Measurements from ENCODE around the gene RUFY3. TPM values are rescaled to one million over a fixed set of nuclear protein-coding genes. Genes with fewer than 3 reads are reported as not detected.

RUFY3 gene
- total and polyA plus RNA-seq, 2 of the 13 experiments (the other 11 are each of a cell fraction or from before 2014, with no cell fraction given) = 17.9 to 25.3 TPM

GRCh38 chr4:70801265-70801809 is 79.6 kb downstream of the RUFY3 start:
- H3K4me2 ChIP-seq (ENCODE audit: low read depth, low read length) = no peak overlapping the region
- DNase-seq (ENCODE audit: low spot score) = no peak
- BruUV-seq (replicated peaks) = no TSS peak
- H3K4me1 ChIP-seq (ENCODE audit: insufficient read depth, low read length) = peaks cover 6% of the 10 kb centered on the region; the same call in 1 of the 2 replicates
- WGBS (ENCODE audit: low lambda C conversion rate) = 83% methylated on average over 1 of the region's 1 CpG
- intact Hi-C loops (cut with micrococcal nuclease; ENCODE audit: unreplicated experiment) = no loop called here
- H3K36me3 ChIP-seq (replicated peaks in 1 of 2; ENCODE audit: control insufficient read depth in 1 of 2, insufficient read depth in 2 of 2, low read length in 2 of 2) = peaks cover 0 to 2% of the 10 kb centered on the region in 2 experiments; a peak in 1 of 5 replicates
- POLR2A ChIA-PET = no interaction called here
- no peaks in the 10 kb centered on the region for H4K20me1 ChIP-seq (ENCODE audit: insufficient read depth, low read length)
- CTCF ChIA-PET (ENCODE audit: low intra/inter-chr PET ratio, low total read pairs) = no interaction called here
- H3K27me3 ChIP-seq (ENCODE audit: control insufficient read depth in 1 of 2, insufficient read depth in 2 of 2, low read length in 2 of 2) = no peaks in the 10 kb centered on the region
- in situ Hi-C loops (cut with HindIII; ENCODE audit: extremely low pct_ligation_motif_present, low pct_unique_long_range_greater_than_20kb) = no loop called here
- H3K79me2 ChIP-seq (ENCODE audit: insufficient read depth, low read length) = no peaks in the 10 kb centered on the region
- no peak; the same call in 1 of the 2 replicates for TF ChIP-seq FOXA3 (CRISPR knock-in tag; IDR thresholded peaks at IDR 0.05)
- TF ChIP-seq KLF12 (CRISPR knock-in tag; IDR thresholded peaks at IDR 0.05; ENCODE audit: borderline replicate concordance) = no peak
- TF ChIP-seq CEBPB (IDR thresholded peaks at IDR 0.05; ENCODE audit: borderline replicate concordance, low read depth, low read length) = no peak
- TF ChIP-seq ATM (IDR thresholded peaks at IDR 0.05; ENCODE audit: borderline replicate concordance) = no peak
- TF ChIP-seq SP4 (CRISPR knock-in tag; IDR thresholded peaks at IDR 0.05) = no peak
- no peak for TF ChIP-seq ZNF205 (CRISPR knock-in tag; IDR thresholded peaks at IDR 0.05)
- no peak for TF ChIP-seq ZNF720 (CRISPR knock-in tag; IDR thresholded peaks at IDR 0.05)
- TF ChIP-seq RARG (CRISPR knock-in tag; IDR thresholded peaks at IDR 0.05; ENCODE audit: low read depth) = no peak
- no peak for TF ChIP-seq ONECUT2 (CRISPR knock-in tag; IDR thresholded peaks at IDR 0.05)
- TF ChIP-seq POLR2G (IDR thresholded peaks at IDR 0.05; ENCODE audit: low read depth, low read length) = no peak
- no peak for TF ChIP-seq HNF4G (IDR thresholded peaks at IDR 0.05; ENCODE audit: borderline replicate concordance, low read depth, low read length)
- TF ChIP-seq HNF4G (CRISPR knock-in tag; IDR thresholded peaks at IDR 0.05; ENCODE audit: borderline replicate concordance, low read depth) = no peak
- TF ChIP-seq ZNF816 (CRISPR knock-in tag; IDR thresholded peaks at IDR 0.05; ENCODE audit: borderline replicate concordance) = no peak
- no peak for TF ChIP-seq ZNF563 (CRISPR knock-in tag; IDR thresholded peaks at IDR 0.05)
- TF ChIP-seq HOXA5 (CRISPR knock-in tag; IDR thresholded peaks at IDR 0.05) = no peak
- TF ChIP-seq ISL2 (CRISPR knock-in tag; IDR thresholded peaks at IDR 0.05) = no peak
- H3K4me3 ChIP-seq (replicated peaks in 1 of 3; ENCODE audit: insufficient read depth in 1 of 3, low read depth in 2 of 3, low read length in 3 of 3) = no peak overlapping the region
- H3K9me3 ChIP-seq (ENCODE audit: low read length) = no peaks in the 10 kb centered on the region
- no peak overlapping the region for H3K27ac ChIP-seq (ENCODE audit: extremely low read length, insufficient read depth, low read length)
- no peak; the same call in 1 of the 3 replicates for ATAC-seq
- H2AFZ ChIP-seq (ENCODE audit: low read length) = no peak overlapping the region
- no peak overlapping the region for H3K9ac ChIP-seq (ENCODE audit: insufficient read depth, low read depth, low read length)
- no peak for FAIRE-seq
